Erythroblast (primary cell): ENCODE measurements around the gene HOXD3.

Source experiments
- DNase-seq, 2 experiments: peaks; one replicate each; lab custom pipeline; 2025; lab: John Stamatoyannopoulos, UW
- GATA1 ChIP-seq: IDR thresholded peaks from 2 replicates; pipeline ENCODE4 v1.6.1; 2011; ENCODE audit warnings: low read depth, mild to moderate bottlenecking, control low read depth, low read length, moderate library complexity
- POLR2A ChIP-seq: IDR thresholded peaks from 2 replicates; pipeline ENCODE4 v1.6.1; 2011; ENCODE audit warnings: mild to moderate bottlenecking, low read length

The HOXD3 gene

DNA sequence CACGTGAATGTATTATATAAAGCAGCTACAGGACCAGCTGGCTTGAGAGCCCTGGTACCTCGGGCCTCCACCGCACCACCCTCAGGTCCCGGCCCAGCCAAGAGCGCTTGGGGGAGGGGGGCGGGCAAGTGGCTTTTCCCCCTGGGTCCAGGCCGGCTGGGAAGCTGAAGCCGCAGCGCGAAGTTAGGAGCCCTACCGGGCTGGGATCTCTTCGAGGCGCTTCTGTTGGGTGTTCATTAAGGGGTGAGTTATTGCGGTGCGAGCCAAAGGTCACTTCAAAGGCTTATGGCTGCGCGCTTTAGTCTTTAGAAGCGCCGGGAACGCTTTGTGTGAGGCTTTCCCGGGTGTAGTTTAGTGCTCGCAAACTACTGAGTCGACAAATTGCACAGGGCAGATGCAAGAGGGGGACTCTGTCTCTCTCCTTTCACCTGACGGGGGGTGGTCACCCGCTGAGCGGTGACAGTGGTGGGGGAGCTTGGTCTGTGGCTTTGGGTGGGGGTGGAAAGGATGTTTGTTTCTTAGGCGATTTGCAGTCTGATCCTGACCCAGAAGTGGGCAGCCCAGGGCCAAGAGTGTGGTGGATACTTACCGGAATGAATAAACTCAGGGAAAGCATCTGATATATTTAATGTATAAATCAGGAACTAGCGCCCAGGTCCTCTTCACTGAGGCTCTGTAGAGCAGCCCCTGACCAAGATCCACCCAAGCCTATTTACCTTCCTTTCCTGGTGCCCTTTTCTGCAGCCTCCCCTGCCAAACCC is 6.0 kb downstream of the HOXD3 start:
- no peak for TF ChIP-seq GATA1
- TF ChIP-seq POLR2A = no peak
- no peak for DNase-seq

DNA sequence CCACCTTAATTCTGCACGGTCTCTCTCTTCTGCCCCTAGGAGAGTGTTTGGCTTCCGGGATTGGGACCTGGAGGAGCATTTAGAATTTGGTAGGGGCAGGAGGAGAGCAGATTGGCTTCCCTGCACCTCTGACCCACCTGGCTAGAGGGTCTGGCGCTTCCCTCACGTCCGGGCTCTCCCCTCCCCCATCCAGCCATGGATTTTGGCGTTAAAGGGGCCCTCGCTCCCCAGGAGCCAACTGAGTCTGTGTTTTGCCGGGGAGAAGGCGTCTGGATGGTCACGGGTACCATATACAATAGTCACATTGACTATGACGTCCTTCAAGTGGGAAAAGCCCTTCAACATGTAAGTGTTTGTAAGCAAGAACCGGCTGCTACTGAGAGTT is 6.6 kb downstream of the HOXD3 start:
- DNase-seq = no peak
- TF ChIP-seq POLR2A = no peak
- no peak for TF ChIP-seq GATA1

DNA sequence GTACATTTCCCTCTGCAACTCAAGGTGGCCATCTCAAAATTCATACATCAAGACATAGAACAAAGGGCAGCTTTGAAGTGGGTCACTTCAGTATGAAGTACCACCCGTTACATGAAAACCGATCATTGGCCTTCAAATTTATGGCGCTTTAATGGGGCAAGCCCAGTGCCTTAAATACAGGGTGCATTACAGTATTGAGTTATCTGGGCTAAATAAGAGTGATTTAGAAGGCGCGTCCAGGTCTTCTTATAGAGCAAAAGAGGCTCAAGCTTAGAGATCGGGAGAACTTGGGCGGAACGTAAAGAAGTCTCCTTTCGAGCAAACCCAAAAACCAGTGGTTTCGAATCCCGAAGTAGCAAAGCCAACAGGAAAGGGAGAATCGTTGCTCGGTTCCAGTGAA is 7.1 kb downstream of the HOXD3 start:
- DNase-seq = no peak
- TF ChIP-seq POLR2A (no peak), GATA1 (no peak)

DNA sequence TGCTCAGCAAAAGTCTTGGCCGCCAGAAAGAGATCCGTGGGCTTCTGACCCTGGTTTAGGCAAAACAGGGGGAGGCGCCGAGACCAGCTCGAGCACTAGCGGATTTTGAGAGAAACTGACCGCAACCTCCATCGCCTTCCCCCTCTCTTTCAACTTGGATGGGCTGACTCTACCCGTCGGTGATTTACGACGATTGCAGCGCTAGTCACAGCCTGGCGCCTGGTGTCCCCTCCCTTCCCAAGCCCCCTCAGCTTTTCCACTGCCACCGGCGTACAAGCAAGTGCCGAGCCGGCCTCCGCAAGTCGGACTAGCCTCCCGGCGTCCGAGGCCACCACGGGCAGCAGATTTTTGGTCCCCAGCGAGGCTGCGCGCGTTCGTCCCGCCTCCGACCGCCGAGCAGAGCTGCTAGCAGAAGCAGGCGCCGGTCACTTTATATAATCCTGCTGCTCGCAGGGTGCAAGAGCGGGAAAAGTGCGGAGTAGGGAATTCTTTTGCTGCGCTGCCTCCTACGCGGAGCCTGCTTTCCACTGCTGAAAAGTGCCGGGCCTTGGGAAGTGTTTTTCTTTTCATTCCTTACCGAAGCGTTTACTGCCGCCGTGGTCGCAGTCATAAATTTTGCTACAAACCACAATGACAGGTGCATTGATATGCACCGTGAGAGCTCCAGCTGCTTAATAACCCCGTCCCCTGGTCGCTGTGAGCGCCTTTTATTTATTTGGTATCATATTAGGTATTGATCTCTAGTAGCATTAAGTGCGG is 7.7 kb downstream of the HOXD3 start:
- no peak for DNase-seq

DNA sequence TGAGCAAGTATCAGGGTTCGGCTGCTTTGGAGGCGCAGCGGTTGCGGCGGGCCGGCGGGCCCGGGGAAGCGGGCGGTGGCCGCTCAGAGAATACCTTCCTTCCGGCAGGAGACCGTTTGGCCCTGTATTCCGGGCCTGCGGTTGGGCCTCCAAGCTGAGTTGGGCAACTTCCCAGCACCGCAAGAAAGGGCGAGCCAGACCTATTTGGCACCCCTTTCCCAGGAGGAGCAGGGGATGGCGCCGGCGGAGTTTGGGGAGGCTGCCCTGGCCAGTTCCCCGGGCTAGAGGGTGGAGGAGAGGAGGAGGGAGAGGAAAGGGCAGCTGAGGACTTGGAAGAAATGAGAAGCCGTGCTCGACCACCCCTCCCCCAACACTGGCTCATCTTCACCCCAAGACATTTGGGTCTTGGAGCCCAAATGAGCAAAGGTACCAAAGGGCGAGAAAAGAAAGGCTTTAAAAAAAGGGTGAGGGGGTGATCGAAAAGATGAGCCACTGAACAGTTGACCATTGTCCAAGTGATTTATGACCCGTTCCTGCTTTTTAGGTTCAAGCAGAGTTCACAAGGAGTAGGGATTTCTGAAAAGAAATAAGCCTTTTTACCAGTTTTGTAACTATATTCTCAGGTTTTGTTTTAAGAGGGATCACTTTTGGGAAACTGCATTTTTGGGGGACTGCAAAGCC is 8.4 kb downstream of the HOXD3 start:
- TF ChIP-seq POLR2A (no peak), GATA1 (no peak)
- DNase-seq = no peak

More for the DNA sequence above, 7.7 kb downstream of the HOXD3 start:
- TF ChIP-seq GATA1 = no peak
- no peak for TF ChIP-seq POLR2A

GRCh38 chr2:176166272-176166671 is 9.2 kb downstream of the HOXD3 start:
- TF ChIP-seq GATA1 (no peak), POLR2A (no peak)
- DNase-seq = no peak

DNA sequence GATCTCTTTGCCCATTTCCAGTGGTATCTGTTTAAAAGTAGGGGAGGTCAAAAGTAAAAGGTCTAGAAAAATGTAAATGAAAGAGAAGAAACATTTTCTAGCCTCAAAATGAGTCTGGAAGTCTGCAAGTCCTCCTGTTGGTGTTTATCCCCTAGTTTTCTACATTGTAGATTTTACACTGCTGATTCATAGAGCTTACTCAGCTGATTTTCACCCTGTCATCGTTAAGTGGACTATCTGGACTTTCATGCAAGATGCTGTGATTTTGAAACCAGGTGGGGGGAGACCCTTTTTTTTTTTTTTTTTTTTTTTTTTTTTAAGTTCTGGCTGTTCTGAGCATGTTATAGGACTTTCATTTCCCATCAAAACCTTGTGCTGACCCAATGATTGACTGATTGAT is 10.3 kb downstream of the HOXD3 start:
- TF ChIP-seq GATA1 = no peak
- no peak for TF ChIP-seq POLR2A
- no peak for DNase-seq

- TF ChIP-seq POLR2A = no peak
- no peak for TF ChIP-seq GATA1
These were observed 12.1 kb downstream of the HOXD3 start for GRCh38 chr2:176169181-176169580.

DNA sequence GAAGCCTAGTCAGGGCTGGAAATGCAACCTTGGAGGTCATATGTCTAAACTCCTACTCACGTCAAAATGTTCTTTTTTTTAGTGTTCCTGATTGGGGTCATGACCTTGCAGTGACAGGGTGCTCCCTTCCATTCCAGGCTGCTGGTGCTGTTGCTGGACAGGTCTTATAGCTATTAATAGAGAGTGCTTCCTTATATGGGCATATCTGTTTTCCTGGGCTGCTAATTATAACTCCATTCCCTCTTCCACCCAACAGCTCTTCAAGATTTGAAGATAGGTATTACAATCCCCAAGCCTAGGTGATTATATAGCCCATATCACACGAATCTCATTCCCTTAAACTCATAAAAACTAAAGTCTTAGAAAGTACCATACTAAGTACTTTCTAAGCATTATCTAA is 12.6 kb downstream of the HOXD3 start:
- no peak for DNase-seq
- no peak for TF ChIP-seq POLR2A
- TF ChIP-seq GATA1 = no peak

More at GRCh38 chr2:176169181-176169580, 12.1 kb downstream of the HOXD3 start:
- no peak for DNase-seq

DNA sequence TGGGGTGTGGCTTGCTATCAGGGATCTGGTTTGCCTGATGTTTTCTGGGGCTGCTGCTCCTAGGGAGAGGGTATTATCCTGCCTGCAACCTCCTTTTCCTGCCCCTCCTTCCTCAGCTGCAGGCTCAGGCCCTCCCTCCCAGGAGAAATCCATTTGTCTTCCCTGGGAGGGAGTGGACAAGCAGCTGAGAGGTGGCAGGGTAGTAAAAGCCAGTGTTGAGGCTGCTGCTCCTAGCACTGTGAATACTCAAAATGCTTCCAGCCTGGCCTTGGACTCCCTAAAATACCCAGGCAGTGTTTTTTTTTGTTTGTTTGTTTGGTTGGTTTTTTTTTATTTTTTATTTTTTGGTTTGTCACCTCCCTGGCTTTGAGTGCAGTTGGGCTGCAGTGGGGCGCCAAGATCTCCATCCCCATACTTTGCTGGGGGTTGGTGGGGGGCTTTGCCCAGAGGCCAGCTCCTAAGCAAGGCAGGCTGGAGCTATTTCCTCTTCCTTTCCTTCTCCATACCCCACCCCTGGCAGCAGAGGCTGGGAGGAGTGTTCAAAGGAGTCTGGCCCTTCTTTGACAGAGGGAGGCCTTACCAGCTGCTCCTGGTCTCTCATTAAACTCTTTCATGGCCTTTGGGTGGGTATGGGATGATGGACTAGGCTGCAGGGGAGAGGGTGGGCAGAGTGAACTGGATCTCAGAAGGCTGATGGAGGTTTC is 13.6 kb downstream of the HOXD3 start:
- DNase-seq = no peak
- TF ChIP-seq GATA1 = no peak
- no peak for TF ChIP-seq POLR2A

DNA sequence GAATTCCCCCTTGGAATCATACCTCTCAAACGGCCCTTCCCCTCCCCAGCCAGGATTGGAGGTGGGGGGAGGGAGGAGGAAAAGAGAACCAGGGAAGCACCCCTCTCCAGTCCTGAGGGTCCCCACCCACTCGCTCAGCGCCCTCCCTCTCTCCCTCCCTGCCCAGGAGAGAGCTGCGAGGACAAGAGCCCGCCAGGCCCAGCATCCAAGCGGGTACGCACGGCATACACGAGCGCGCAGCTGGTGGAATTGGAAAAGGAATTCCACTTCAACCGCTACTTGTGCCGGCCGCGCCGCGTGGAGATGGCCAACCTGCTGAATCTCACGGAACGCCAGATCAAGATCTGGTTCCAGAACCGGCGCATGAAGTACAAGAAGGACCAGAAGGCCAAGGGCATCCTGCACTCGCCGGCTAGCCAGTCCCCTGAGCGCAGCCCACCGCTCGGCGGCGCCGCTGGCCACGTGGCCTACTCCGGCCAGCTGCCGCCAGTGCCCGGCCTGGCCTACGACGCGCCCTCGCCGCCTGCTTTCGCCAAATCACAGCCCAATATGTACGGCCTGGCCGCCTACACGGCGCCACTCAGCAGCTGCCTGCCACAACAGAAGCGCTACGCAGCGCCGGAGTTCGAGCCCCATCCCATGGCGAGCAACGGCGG is 14.4 kb downstream of the HOXD3 start:
- TF ChIP-seq GATA1 (no peak), POLR2A (no peak)
- DNase-seq = no peak

GRCh38 chr2:176172007-176172894 is 15.1 kb downstream of the HOXD3 start:
- no peak for TF ChIP-seq GATA1
- TF ChIP-seq POLR2A = no peak
- no peak for DNase-seq
